GM12873 (cell line): ENCODE results near the gene CRADD.

Experiments used
- CTCF ChIP-seq: IDR thresholded peaks from 2 replicates; pipeline ENCODE4 v1.5.1; 2012; ENCODE audit warnings: low read depth, mild to moderate bottlenecking, moderate library complexity, low read length, control low read depth; ENCODE audit not compliant: insufficient read depth; ENCODE audit errors: missing control alignments

Gene CRADD

GRCh38 chr12:93727195-93727811 lies 50.1 kb downstream of the CRADD start:
- TF ChIP-seq CTCF = no peak

GRCh38 chr12:93727911-93728310 lies 50.7 kb downstream of the CRADD start:
- TF ChIP-seq CTCF = no peak

- TF ChIP-seq CTCF = no peak
These were observed 52.8 kb downstream of the CRADD start for GRCh38 chr12:93729934-93730333.

- no peak for TF ChIP-seq CTCF
These were observed 56.2 kb downstream of the CRADD start for GRCh38 chr12:93733358-93733757.

- no peak for TF ChIP-seq CTCF
These were observed 56.8 kb downstream of the CRADD start for GRCh38 chr12:93733928-93734327.

- TF ChIP-seq CTCF = no peak
These were observed 57.6 kb downstream of the CRADD start for GRCh38 chr12:93734784-93735183.

- TF ChIP-seq CTCF = no peak
These were observed 59.5 kb downstream of the CRADD start for GRCh38 chr12:93736640-93737178.
